GM21529 (cell line): ENCODE results near the gene STK4.

ENCODE experiments used
- ATAC-seq: cut with Tn5 transposase; IDR thresholded peaks from one replicate; pipeline ENCODE4 v1.9.1; 2021; ENCODE audit not compliant: unreplicated experiment

The STK4 gene

GRCh38 chr20:45080867-45081624 lies 114.7 kb downstream of the STK4 start:
- no peak for ATAC-seq

GRCh38 chr20:45082468-45082867 lies 116.2 kb downstream of the STK4 start:
- no peak for ATAC-seq

GRCh38 chr20:45083127-45083526 lies 116.8 kb downstream of the STK4 start:
- no peak for ATAC-seq

GRCh38 chr20:45085289-45085688 lies 119.0 kb downstream of the STK4 start:
- no peak for ATAC-seq

GRCh38 chr20:45085867-45086266 lies 119.6 kb downstream of the STK4 start:
- ATAC-seq: no peak

- no peak for ATAC-seq
These were observed 120.9 kb downstream of the STK4 start for GRCh38 chr20:45087097-45087790.

- no peak for ATAC-seq
These were observed 121.5 kb downstream of the STK4 start for GRCh38 chr20:45087814-45088213.

- ATAC-seq: no peak
These were observed 121.9 kb downstream of the STK4 start for GRCh38 chr20:45088247-45088646.

- no peak for ATAC-seq
These were observed 124.2 kb downstream of the STK4 start for GRCh38 chr20:45090481-45090880.

- ATAC-seq: no peak
These were observed 125.1 kb downstream of the STK4 start for GRCh38 chr20:45091366-45091765.

GRCh38 chr20:45092898-45093297 lies 126.6 kb downstream of the STK4 start:
- no peak for ATAC-seq

GRCh38 chr20:45094201-45094600 lies 127.9 kb downstream of the STK4 start:
- ATAC-seq: no peak

GRCh38 chr20:45094864-45095574 lies 128.7 kb downstream of the STK4 start:
- ATAC-seq: no peak

GRCh38 chr20:45095805-45096238 lies 129.5 kb downstream of the STK4 start:
- ATAC-seq: no peak

- no peak for ATAC-seq
These were observed 130.5 kb downstream of the STK4 start for GRCh38 chr20:45096781-45097180.

- ATAC-seq: no peak
These were observed 131.3 kb downstream of the STK4 start for GRCh38 chr20:45097485-45098102.

- no peak for ATAC-seq
These were observed 131.9 kb downstream of the STK4 start for GRCh38 chr20:45098103-45098773.

- no peak for ATAC-seq
These were observed 134.4 kb downstream of the STK4 start, which contains the start of gene KCNS1 for GRCh38 chr20:45100563-45101245. TSS of gene KCNS1 (minus strand) at chr20:45101127. CDS start at chr20:45099236, 1,891 bp downstream.

- ATAC-seq: no peak
These were observed 135.1 kb downstream of the STK4 start for GRCh38 chr20:45101333-45101850.

GRCh38 chr20:45103072-45103471 lies 136.8 kb downstream of the STK4 start:
- no peak for ATAC-seq
